Fibroblast of upper back skin (primary cell): ENCODE measurements around the gene EDN1.
A peak's percentile ranks its signal among the peaks of the same experiment; 100 is the strongest.

Experiments used
- DNase-seq: peaks from one replicate; pipeline ENCODE4 v3.0.0-alpha.2; 2013

The EDN1 gene

DNA sequence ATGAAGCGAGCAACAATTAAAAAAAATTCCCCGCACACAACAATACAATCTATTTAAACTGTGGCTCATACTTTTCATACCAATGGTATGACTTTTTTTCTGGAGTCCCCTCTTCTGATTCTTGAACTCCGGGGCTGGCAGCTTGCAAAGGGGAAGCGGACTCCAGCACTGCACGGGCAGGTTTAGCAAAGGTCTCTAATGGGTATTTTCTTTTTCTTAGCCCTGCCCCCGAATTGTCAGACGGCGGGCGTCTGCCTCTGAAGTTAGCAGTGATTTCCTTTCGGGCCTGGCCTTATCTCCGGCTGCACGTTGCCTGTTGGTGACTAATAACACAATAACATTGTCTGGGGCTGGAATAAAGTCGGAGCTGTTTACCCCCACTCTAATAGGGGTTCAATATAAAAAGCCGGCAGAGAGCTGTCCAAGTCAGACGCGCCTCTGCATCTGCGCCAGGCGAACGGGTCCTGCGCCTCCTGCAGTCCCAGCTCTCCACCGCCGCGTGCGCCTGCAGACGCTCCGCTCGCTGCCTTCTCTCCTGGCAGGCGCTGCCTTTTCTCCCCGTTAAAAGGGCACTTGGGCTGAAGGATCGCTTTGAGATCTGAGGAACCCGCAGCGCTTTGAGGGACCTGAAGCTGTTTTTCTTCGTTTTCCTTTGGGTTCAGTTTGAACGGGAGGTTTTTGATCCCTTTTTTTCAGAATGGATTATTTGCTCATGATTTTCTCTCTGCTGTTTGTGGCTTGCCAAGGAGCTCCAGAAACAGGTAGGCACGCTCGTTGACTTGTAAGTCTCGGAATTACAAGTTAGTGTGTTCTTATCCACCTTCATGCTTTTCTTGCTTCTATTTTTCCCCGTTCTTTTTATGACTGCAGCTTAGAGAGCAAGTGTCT lies at the start of gene EDN1:
TSS of gene EDN1 (plus strand) at position 429 of the 888 bp plus-strand sequence. CDS start at position 698, 269 bp downstream.
- DNase-seq, result peak; percentile 85

DNA sequence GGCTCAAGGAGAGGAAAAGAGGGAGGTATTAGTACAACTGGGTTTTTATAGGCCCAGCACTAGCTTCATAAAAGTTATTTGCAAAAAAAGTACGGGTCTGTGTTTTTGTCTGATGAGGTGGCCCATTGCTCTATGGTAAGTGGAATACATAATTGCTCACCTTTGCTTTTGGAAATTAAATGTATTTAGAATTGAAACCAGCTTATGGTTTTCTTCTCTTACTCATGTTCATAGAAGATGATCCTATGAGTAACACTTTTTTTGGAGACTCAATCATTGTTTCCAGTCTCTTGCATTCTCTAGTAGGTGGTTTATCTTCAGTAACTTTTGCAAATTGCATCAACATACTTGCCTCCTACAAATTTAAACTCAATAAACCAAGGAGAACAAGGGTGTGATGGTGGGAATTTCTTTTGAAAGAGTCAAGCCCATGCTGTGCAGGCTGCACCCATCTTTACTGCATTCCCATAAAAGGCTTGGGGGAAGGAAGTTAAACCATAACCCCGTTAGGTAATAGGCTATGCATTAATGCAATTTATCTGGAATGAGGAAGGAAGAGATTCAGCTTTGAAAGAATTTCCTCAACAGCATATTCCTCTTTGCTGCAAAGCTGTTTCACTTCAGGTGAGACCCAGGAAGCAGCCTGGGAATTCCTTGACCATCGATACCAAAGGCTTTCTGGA lies 48.5 kb upstream of the EDN1 start:
- no peak for DNase-seq

DNA sequence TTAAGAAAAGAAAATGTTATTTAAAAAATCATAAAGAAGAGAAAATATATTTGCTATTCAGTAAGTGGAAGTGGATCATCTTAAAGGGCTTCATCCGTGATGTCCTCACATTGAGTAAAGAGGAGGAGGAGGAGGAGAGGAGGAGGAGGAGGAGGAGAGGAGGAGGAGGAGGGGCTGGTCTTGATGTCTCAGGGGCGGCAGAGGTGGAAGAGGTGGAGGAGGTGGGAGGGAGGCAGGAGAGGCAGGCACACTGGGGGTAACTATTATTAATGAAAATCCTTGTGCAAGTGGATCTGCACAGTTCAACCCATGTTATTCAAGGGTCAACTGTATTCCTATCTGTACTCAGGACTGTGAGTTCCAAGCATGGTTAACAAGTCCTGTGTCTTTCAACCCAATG lies 47.0 kb upstream of the EDN1 start:
- no peak for DNase-seq

DNA sequence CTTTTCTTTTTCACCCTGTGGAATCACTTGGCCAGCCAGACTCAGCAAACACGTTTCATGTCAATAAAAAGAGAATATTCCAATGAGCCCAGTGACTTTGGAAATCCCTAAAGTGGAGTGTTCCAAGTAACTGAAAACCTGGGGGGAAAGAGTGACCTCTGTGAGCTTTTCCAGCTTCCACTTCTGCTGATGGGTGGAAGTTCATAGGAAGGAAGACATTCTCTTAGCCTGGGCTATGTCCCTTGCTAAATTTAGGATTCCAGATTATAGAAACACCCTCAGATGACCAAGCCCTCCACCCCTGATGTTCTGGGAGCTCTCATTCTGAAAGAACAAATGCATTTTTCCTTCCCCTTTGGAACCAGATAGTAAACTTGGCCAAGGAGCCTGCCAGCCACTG lies 44.8 kb upstream of the EDN1 start:
- DNase-seq, result no peak

DNA sequence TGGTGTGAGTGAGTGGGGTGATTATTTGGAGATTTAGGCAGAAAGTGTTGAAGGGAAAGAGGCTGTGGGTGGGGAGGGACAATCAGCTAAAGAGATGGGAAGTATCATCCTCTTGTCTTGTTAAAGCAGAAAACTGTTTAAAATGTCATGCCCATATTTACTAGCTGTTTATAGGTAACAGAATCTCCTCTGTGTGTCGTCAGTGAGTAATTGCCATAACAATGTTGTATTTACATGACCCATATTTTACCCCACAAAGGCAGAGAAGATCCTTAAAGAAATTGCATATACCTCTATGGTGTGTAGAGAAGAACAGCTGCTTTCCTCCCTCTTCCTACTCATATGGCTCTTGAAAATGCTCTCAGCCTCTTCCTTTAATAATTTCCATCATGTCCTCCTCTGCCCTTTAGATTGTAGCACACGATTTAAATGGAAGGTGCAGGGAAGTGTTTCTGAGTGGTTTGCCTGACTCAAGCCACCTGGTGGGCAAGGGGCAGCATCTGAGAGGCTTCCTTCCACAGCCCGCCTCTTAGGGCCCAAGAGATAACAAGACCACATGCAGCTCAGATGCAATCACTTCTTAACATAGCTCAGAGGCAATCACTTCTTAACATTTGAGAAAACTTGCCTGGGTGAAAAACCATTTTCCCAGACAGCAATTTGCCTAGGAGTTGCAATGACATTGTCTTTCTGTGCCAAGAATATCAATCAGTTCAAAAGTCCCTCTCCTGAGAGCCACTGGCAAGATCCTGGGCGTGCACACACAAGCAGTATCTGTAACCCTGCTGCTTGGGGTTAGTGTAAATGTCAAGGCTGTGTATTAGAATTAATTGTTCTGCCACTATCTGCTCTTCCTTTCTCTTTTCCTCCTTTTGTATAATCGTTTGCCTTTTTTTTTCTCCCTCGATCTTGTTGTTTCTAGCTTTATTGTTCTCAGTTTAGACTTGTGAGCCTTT lies 44.1 kb upstream of the EDN1 start:
- DNase-seq, result no peak

DNA sequence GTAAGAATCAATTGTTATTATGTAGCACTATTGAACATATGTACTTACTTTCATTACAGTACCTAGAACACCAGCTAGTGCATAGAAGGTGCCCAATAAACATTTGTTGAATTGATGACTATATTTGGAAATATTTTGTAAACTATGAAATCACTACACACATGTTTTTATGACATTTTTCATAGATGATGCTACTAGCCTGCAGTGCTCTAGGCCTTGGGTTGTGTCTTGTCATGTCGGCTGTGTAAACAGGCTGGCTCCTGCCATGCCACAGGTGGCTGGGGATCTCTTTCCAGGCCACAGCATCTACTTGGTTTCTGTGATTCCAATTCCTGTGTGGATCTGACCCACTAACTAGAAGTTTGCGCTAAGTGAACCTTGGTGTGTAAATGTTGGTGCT lies 43.3 kb upstream of the EDN1 start:
- DNase-seq, result no peak

DNA sequence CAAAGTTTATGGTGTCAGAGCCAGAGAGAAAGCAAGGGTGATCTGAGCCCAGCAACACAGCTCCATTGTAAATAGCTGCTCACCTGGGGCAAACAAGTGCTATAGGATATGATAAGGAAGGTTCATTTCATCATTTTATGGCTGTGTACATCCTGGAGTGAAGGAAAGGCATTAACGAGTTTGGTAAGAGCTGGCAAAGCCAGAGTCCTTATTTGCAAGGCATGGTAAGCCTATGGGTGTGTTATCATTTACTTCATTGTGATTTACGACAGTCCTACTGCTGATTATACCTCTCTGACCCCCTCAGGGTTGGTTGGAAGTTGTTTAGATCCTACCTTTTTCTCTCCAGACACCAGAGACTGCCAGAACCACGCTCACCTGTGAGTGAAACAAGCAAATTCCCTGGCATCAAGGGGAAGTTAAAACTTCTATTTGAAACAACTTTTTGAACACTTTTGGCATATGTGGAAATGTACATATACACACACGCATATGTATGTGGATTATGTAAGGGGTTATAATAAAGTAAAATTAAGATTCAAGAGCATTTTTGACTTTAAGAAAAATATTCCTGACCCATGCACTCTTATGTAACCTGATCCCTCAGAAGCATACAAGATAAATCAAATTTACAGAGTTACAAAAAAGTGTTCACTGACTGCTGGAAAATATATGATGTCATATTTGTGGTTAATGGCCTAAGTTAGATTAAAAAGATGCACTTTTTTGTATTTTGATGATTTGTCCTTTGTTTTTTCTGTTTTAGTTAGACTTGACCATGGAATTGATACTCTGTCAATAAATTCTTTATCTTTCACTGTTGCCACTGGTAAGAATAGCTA lies 40.4 kb upstream of the EDN1 start:
- no peak for DNase-seq

DNA sequence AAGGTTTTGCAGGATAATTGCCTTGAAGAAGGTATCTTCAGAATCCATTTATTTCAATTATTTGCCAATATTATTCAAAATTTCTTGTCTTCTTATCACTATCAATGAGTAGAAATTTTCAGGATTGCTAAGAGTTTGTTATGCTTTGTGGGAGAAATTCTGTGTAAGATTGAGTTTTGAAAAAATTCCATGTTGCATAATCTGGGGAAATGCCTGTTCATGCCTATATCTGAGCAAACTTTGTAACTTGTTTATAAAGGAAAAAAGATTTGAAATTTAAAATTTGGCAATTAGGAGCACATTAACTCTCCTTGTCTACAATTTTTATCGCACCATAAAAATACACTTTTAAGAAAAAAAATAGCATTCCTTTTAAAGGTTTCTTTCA lies 39.8 kb upstream of the EDN1 start:
- DNase-seq, result no peak

DNA sequence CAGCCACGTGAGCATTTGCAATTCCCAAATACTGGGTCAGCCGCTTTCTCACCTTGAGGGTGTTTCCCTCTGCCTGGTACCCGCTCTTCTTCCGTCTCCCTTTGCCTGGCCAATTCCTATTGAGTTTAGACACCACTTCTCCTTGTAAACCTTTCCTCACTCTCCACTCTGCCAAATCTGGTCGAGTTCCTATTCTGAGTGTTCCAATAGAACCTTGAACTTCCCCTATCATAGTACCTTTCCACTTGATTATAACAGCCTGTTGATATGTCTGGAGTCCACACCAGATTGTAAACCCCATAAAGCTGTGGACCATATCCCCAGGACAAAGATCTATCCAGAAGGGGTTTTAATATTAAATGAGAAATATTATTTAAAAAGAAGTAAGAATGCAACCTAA lies 36.0 kb upstream of the EDN1 start:
- no peak for DNase-seq

DNA sequence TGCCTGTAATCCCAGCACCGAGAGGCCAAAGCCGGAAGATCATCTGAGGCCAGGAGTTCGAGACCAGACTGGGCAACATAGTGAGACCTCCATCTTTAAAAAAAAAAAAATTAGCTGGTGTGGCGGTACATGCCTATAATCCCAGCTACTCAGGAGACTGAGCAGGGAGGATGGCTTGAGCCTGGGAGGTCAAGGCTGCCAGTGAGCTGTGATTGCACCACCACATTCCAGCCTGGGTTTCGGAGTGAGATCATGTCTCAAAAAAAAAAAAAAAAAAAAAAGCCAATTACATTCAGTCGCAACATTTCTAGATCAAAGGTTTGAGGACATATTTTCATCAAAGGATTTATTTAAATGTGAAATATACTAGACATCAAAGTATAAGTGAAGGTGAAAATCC lies 32.0 kb upstream of the EDN1 start:
- DNase-seq, result no peak

DNA sequence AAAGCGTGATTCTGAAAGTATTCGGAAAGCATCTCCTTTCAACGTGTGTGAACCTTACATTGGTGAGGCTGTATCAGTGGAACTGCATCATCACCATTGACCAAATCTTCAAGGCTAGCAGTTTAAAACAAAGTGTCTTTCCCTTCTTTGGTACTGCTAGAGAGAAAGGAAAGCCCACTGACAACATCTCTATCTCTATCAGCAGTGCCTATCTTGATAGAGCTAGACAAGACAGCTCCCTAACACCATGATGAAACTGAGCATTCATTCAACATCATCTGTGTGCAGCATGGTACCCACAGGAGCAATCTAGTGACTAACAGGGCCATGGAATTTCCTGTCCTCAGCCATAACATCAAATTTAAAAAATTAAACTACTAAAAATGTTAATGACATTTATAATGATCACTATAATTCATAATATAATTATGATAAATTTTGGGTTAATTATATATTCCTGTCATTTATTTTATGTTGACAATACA lies 31.5 kb upstream of the EDN1 start:
- DNase-seq, result peak; percentile 45

DNA sequence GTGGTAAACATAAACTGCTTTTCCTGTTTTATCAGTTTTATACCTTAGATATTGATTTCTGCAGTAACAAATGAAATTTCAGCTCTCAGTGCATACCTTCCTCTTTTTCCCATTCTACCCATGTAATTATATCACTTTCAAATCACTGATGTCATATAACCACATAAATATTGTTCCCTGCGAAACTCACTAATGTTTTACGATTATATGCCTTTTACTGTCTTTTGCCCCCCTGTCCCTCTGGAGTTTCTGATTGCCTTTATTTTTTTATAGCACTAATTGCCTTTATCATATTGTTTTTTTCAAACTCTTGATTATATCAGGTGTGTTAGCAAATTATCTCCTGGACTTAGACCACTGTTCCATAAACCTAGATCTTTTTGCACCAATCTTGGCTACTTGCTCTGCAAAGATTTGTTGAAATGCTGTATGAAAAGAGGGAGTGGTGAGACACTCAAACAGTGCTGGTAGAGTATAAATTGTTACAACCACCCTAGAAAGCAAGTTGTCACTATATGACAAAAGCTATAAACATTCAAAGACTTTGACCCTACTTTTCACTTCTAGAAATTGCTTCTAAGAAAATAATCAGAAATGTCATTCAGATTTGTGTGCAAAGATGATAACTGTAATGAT lies 29.6 kb upstream of the EDN1 start:
- no peak for DNase-seq

DNA sequence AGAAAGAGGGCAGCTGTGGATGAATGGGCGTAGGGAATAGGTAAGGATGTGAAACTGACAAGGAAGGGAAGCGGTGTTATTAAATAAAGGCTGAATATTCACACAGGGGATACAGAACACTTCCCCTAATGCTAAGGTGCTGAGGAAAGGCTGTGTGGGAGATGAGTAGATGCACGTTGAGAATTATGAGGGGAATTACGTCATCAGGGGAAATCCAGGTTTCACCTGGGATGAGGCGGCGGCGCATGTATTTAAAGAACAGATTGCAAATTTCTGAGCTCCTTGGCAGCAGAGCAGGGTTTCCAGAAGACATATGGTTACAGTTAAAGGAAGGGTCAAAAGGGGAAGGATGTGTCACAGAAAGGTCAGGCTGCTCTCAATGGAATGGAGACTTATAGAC lies 28.7 kb upstream of the EDN1 start:
- DNase-seq, result no peak

DNA sequence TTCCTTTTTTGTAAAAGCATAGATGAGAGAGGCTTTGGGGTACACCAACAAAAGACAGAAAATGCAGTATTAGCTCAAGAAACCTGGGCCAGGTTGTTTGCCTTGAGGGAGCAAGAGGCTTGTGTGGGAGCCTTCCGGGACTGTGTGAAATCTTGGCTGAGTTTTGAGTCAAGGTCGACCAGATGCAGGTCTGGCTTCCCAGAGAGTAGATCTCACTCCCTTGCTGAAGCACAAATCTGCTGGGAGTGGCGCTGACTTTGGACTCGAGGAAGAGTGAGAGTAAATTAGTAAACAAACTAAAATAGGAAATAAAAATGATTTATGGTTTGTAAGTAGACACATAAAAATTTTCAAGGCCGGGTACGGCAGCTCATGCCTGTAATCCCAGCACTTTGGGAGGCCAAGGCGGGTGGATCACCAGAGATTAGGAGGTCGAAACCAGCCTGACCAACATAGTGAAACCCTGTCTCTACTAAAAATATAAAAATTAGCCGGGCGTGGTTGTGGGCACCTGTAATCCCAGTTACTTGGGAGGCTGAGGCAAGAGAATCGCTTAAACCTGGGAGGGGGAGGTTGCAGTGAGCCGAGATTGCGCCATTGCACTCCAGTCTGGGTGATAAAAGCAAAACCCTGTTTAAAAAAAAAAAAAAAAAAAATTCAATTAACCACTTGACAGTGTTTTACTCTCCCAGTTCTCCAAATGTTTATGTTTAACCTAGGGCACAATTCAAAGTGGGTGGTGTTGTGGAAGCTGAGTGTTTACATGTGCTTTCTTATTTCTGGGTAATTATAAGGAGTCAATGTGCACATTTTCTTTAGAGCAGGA lies 27.7 kb upstream of the EDN1 start:
- no peak for DNase-seq

DNA sequence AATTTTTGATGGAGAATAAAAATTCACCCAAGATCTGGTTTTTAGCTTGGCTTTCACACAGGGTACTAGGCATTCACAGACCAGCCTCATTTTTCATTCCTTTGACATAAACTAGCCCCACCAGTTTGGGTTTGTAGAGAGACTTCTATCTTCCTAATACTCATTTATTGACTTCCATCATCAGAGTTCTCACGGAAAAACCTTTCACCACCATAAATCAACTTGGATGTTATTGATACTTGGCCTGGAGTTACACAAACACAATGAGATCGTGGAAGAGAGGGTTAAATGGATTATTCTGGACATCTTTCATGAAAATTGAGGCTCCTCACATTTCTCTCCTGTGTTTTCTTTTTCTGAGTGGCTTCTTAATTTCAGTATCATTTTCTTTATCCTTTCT lies 26.8 kb upstream of the EDN1 start:
- no peak for DNase-seq

DNA sequence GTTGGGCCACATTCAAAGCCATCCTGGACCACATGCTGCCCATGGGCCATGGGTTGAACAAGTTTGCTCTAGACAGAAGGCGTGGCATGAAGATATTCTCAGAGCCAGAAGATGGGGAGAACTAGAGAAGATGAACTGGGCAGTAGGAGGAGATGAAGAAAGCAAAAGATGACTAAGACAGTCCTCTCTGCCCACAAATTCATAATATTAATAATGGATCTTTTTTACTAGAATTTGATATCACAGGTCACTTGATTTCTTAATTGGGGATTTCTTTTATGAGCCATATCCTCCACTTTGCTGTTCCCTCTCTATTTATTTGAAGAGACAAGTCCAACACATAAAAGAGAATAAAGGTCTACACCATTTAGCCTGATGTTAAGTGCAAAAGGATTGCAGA lies 25.5 kb upstream of the EDN1 start:
- no peak for DNase-seq

DNA sequence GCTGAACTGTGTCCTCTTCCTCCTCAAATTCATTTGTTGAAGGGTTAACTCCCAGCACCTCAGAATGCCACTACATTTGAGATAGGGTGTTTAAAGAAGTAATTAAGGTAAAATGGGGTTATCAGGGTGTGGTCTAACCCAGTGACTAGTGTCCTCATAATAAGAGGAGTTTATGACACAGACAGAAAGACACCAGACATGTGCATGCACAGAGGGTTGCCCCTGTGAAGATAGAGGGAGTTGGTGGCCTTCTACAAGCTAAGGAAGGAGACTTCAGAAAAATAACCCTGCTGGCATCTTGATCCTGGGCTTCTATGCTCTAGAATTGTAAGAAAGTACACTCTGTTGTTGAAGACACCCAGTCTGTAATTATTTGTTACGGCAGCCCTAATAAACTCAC lies 24.9 kb upstream of the EDN1 start:
- no peak for DNase-seq

DNA sequence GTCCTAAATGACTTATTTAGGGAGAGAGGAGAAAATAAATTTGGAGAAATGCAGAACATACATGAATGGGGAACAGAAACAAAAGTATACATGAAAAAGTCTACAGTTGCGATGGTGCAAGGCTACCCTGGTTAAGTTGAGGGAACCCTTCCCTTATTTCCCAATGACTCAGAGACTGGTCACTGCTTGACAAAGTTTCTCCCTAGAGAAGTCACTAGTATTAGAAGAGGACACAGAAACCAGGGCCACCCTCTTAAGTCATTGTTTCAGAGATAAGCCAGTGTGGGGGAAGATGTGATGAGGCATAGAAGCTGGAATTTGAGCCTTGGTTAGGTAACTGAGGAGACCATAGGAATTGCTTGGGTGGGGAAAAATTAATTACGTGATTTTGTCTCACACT lies 24.4 kb upstream of the EDN1 start:
- DNase-seq, result peak; percentile 28

DNA sequence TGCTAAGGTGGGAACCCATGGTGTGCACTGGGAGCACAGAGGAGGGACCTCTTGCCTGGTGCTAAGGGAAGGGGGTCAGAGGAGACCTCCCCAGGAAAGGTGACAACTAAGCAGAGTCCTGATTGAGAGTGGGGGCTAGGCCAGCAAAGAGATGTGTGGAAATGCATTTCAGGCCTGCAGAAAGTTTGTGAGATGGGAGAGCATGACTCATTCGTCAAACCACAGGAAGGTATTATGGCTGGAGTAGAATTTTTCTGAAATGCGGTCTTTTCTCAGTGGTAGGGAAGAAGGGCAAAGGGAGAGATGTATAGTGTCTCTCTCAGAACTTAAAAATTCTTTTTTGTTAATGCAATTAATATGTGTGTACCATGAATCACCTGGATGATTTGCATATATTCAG lies 23.6 kb upstream of the EDN1 start:
- peak; percentile 89 for DNase-seq

DNA sequence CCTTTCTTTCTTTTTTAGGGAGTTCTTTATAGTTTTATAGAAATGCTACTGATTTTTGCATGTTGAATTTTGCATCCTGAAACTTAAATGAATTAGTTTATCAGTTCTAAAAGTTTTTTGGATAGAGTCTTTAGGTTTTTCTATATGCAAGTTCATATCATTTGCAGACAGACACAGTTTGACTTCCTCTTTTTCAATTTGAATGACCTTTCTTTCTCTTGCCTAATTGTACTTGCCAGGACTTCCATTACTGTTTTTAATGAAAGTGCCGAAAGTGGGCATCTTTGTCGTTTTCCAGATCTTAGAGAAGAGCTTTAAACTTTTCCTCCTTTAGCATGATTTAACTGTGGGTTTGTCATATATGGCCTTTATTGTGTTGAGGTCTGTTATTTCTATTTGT lies 21.1 kb upstream of the EDN1 start:
- DNase-seq, result no peak
